Stimulated activated CD8-positive, alpha-beta memory T cell treated with anti-CD3 and anti-CD28 coated beads, Interleukin-12 subunit alpha, Interleukin-12 subunit beta, amount 100 ng/mL, for 24 hours (primary cell): ENCODE results near the gene PFKP.

ENCODE experiments used
- DNase-seq: peaks from one replicate; pipeline ENCODE4 v3.0.0-alpha.2; 2020; ENCODE audit errors: extremely low read depth

Gene PFKP

GRCh38 chr10:3115685-3116084 is 48.3 kb downstream of the PFKP start:
- DNase-seq: no peak

GRCh38 chr10:3116508-3117100 is 49.3 kb downstream of the PFKP start:
- DNase-seq: no peak

- no peak for DNase-seq
Measured at GRCh38 chr10:3117486-3117885, 50.1 kb downstream of the PFKP start.

DNA sequence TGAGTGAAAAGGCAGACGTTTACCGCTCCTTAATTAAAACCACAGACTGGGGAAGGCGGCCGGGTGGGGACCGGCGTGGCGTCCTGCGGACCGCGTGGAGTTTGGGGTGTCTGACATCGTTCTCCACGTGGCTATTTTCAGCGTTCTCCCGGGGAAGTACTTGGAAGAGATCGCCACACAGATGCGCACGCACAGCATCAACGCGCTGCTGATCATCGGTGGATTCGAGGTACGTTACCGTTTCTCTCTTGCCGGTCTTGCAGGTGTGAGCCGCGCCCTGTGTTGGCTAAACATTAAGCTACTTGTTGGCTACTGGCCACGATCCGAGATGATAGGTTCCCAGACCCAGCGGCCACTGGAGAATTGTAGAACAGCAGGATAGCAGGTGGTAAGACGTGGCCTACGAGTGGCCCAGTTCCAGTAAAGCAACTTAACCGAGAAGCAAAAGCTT is 51.3 kb downstream of the PFKP start:
- no peak for DNase-seq

GRCh38 chr10:3119796-3120459 is 52.6 kb downstream of the PFKP start:
- DNase-seq: no peak

- DNase-seq: no peak
Measured at GRCh38 chr10:3122034-3122433, 54.7 kb downstream of the PFKP start.

- DNase-seq: no peak
Measured at GRCh38 chr10:3122486-3123205, 55.3 kb downstream of the PFKP start.

DNA sequence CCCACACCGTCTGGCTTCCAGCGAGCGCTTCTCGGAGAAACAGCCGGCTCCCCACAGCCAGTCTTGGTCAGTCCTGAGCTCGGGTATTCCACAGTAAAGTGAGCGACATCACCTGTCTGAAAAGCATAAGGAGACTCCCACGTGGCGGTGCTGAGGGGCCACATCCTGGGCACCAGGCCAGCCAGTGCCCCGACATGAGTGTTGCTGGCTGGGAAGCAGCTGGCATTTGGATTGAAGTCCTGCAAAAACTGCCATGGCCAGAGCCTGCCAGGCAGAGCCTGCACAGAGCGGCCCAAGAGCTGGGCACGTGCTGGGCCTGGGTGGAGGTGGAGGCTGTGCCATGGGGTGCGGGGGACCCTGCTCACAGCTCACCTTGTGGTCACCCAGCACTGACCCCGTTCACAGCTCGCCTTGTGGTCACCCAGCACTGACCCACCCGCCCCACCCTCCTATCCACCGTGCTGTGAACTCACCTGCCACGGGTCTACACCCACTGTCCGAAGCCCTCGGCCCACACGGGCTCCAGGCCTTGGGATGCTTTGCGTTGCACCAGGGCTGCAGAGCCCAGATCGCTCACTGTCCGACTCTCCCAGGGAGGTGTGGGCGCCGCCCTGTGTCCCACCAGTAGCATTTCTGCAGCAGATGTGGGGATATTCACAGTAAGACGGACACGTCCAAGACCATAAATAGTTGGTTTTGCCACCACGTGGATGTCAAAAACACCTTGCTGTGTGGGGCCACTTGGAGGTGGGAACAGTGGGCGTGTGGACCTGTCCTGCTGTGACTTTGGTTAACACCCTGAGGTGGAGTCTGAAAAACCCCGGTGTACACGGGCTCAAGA is 56.4 kb downstream of the PFKP start:
- no peak for DNase-seq

DNA sequence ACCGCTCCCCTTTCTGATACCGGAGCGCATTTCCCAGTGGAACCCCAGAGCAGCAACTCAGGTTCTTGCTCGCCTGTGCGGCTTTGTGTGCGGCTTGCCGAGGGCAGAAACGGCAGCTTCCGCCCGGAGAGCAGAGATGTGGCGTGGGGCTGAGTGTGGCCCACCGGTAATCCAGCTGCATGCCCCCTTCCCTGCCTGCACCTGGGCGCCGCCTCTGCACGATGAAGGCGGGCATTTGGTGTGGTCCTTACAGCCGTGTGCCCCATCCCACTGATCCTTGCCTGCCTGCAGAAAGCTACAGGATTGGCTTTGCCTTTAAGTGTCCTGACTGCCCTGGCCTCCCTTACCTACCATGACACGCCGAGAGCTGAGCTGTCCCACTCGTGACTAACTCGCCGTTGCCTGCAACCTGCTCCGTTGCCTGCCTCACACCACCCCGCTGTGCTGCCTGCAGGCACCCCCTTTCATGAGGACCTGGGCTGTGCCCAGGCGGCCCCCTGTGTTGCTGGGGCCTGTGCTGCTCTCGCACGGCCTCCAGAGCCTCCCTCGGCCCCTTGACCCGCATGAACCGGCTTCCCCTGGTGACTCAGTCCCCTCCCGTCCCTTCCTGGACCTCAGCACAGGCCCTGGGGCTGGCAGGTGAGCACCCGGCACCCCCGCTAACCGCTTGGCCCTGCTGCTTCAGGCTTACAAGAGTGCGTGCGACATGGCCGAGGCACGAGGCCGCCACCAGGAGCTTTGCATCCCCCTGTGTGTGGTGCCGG is 57.2 kb downstream of the PFKP start:
- no peak for DNase-seq

DNA sequence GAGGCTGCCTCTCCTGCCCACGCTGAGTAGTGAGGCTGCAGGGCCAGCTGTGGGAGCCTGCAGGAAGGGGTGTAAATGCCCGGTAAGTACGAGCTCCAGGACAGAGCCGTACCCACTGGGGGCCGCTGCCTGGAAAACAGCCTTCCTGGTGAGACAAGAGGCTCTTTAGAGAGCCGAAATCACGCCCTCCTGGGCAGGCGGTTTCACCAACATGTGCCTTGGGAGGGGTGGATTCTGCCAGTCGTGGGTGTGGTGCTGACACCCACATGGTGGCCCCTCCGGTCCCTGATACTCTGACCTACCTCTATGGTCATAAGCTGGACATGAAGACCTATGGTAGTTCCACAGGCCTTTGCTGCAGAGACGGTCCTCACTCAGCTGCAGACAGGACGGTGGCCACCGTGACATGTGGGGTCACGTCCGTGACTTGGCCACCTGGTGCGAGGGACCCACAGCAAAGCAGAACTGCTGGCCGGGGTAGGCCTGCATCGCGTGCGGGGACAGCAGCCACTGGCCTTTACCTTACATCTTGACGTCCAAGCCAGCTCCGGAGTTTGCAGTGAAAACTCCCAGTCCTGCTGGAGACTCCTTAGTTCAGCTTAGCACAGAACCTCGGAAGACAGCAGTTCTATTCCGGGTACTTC is 58.3 kb downstream of the PFKP start:
- no peak for DNase-seq

GRCh38 chr10:3126249-3126648 is 58.9 kb downstream of the PFKP start:
- DNase-seq: no peak

GRCh38 chr10:3126741-3127346 is 59.5 kb downstream of the PFKP start:
- no peak for DNase-seq

- no peak for DNase-seq
Measured at GRCh38 chr10:3127921-3128320, 60.6 kb downstream of the PFKP start.

GRCh38 chr10:3128379-3129130 is 61.2 kb downstream of the PFKP start:
- no peak for DNase-seq

GRCh38 chr10:3129581-3130340 is 62.4 kb downstream of the PFKP start:
- DNase-seq: no peak

DNA sequence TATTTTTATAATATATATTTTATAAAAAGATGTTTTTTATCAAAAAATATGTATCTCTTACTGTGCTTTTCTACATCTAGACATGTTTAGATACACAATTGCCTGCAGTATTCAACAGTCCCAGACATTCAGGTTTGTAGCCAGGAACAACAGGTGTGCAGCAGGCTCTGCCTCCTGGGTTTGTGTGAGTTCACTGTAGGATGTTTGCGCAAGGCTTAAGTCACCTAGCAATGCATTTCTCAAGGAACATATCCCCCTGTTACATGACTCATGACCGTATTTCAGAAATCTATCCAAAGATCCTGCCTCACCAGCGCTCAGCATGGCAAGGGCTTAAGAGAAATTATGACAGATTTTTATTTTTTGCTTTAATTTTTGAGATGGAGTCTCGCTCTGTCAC is 63.8 kb downstream of the PFKP start:
- DNase-seq: no peak

DNA sequence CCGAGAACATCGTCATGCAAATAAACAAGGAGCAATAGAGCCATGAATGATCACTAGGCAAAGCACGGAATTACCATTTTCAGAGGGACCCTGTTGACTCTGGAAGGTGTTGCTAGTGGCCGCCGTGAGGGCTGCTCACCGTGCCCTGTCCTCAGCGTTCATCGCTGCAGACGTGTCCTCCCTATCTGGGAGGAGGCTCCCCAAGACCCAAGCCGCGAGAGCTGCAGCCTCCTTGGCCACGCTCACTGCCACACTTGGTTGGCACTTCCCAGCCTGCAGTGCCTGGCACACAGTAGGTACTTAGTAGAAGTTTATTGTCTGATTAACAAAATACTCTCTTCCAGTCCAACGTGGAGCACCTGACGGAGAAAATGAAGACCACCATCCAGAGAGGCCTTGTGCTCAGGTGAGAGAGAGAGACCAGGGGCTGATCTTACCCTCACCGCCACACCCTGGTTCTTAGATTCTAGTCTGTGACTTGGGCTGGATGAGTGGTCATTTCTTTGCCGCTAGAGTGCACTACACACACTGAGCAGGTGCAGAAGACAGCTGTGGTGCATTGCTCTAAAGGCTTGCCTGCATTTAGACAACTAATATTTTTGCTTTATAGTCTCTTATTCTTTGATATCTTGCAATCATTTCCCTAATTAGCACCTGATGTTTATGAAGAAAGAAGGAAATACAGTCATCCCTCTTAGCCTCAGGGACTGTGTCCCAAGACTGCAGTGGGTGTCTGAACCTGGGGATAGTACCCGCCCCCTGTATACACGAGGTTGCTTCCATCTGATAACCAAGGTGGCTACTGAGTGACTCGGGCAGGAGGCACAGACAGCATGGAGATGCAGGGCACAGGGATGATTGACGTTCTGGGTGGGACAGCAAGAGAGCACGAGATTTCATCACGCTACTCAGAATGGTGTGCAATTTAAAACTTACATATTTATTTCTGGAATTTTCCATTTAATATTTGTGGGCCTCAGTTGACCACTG is 65.0 kb downstream of the PFKP start:
- DNase-seq: no peak

GRCh38 chr10:3133948-3134347 is 66.6 kb downstream of the PFKP start:
- DNase-seq: no peak
